Neural progenitor cell (in vitro differentiated cells): ENCODE data around the gene NHSL1. TPM values are rescaled to one million over a fixed set of nuclear protein-coding genes. Genes with fewer than 3 reads are reported as not detected.

ENCODE experiments used
- DNase-seq: peaks from one replicate; pipeline ENCODE4 v3.0.0-alpha.2; 2016; ENCODE audit warnings: low spot score
- H2AFZ ChIP-seq: fragments of 200-600 bp; sonication (generic); replicated peaks from 2 replicates; pipeline ENCODE4 v1.6.1; 2016; ENCODE audit warnings: antibody characterized with exemption
- H3F3A ChIP-seq: fragments of 200-600 bp; sonication (generic); 2 replicates; pipeline ENCODE4 v1.6.1; 2016; ENCODE audit warnings: antibody characterized with exemption, low read depth
- H3K27ac ChIP-seq: fragments of 200-600 bp; sonication (generic); 2 replicates; pipeline ENCODE4 v1.5.1; 2016; ENCODE audit warnings: mild to moderate bottlenecking
- H3K27me3 ChIP-seq: fragments of 200-600 bp; sonication (generic); 2 replicates; pipeline ENCODE4 v1.6.1; 2016; ENCODE audit warnings: mild to moderate bottlenecking, moderate library complexity
- H3K36me3 ChIP-seq: fragments of 200-600 bp; sonication (generic); 2 replicates; pipeline ENCODE4 v1.5.1; 2016
- H3K4me1 ChIP-seq: fragments of 200-600 bp; sonication (generic); 2 replicates; pipeline ENCODE4 v1.6.1; 2016; ENCODE audit warnings: mixed run types
- H3K4me2 ChIP-seq: fragments of 200-600 bp; sonication (generic); 2 replicates; pipeline ENCODE4 v1.6.1; 2016
- H3K4me3 ChIP-seq: fragments of 200-600 bp; sonication (generic); 2 replicates; pipeline ENCODE4 v1.5.1; 2016
- H3K79me2 ChIP-seq: fragments of 200-600 bp; sonication (generic); 2 replicates; pipeline ENCODE4 v1.6.1; 2016; ENCODE audit warnings: low read depth
- H3K9ac ChIP-seq: fragments of 200-600 bp; sonication (generic); 2 replicates; pipeline ENCODE4 v1.6.1; 2016
- H3K9me3 ChIP-seq: fragments of 200-600 bp; sonication (generic); 2 replicates; pipeline ENCODE4 v1.5.1; 2016; ENCODE audit warnings: low read depth
- H4K20me1 ChIP-seq: fragments of 200-600 bp; sonication (generic); 2 replicates; pipeline ENCODE4 v1.6.1; 2016; ENCODE audit warnings: low read depth
- H3K27ac Mint-ChIP-seq: 3 replicates; pipeline ENCODE4 v1.8.0; 2021; ENCODE audit warnings: mixed read lengths
- H3K27me3 Mint-ChIP-seq: 2 replicates; pipeline ENCODE4 v1.8.0; 2022; ENCODE audit warnings: low read depth, mild to moderate bottlenecking, inconsistent platforms, moderate library complexity, mixed read lengths; ENCODE audit not compliant: insufficient read depth
- H3K36me3 Mint-ChIP-seq: 3 replicates; pipeline ENCODE4 v1.8.0; 2021; ENCODE audit warnings: mixed read lengths
- H3K4me1 Mint-ChIP-seq: 3 replicates; pipeline ENCODE4 v1.8.0; 2021; ENCODE audit warnings: mixed read lengths
- H3K4me3 Mint-ChIP-seq: 3 replicates; pipeline ENCODE4 v1.8.0; 2021; ENCODE audit warnings: mild to moderate bottlenecking, moderate library complexity, mixed read lengths
- H3K9me3 Mint-ChIP-seq: 3 replicates; pipeline ENCODE4 v1.8.0; 2020; ENCODE audit warnings: mixed read lengths
- CTCF ChIP-seq: fragments of 200-600 bp; sonication (generic); IDR thresholded peaks from 2 replicates; pipeline ENCODE4 v1.5.1; 2017; ENCODE audit warnings: antibody characterized with exemption, mild to moderate bottlenecking
- EZH2 ChIP-seq: fragments of 200-600 bp; sonication (generic); IDR thresholded peaks from 2 replicates; pipeline ENCODE4 v1.6.1; 2017; ENCODE audit warnings: antibody characterized with exemption, mild to moderate bottlenecking, moderate library complexity
- EZH2phosphoT487 ChIP-seq: fragments of 200-600 bp; sonication (generic); IDR thresholded peaks from 2 replicates; pipeline ENCODE4 v1.6.1; 2017; ENCODE audit warnings: antibody characterized with exemption
- total RNA-seq: library from RNA; depleted of rRNA; stranded (reverse); fragments of >200 nt; gene quantifications from 2 replicates; pipeline ENCODE4 v1.2.3, GENCODE V29; 2015; ENCODE audit warnings: low replicate concordance

Gene NHSL1
- total RNA-seq, 1 donor from 2014 or later = 12.1 TPM

DNA sequence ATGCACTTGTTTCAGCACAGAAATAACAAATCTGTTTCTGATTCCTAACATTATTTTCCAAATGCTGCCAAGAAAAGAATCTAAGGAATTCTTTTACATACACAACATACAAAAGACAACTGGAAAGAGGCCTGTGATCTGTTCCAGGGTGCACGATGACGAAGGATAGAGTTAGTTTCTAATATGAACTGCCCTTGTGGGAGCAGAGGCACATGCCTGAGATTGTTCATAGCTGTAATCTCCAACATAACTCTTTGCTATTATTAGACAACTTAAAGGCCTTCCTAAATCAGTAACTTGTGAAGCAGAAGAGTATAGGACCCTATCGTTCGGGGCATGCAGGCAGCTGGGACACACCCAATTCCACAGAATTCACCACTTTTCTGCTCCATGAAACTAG is 41.2 kb upstream of the NHSL1 start:
- peak overlapping the region; percentile 30 for H3K27ac Mint-ChIP-seq
- Histone ChIP-seq H3K9me3 (no peaks in the 10 kb centered on the region), H3K79me2 (peaks cover 68% of the 10 kb centered on the region), H3K9ac (no peak overlapping the region), H4K20me1 (peaks cover 10% of the 10 kb centered on the region), H2AFZ (no peak overlapping the region), H3K27me3 (no peaks in the 10 kb centered on the region), H3K36me3 (no peaks in the 10 kb centered on the region), H3K4me1 (peaks cover 32% of the 10 kb centered on the region), H3K27ac (no peak overlapping the region), H3K4me3 (no peak overlapping the region), H3K4me2 (no peak overlapping the region), H3F3A (peaks cover 6% of the 10 kb centered on the region)
- DNase-seq = no peak
- no peaks in the 10 kb centered on the region for H3K27me3 Mint-ChIP-seq
- peaks cover 22% of the 10 kb centered on the region for H3K36me3 Mint-ChIP-seq
- peaks cover 7% of the 10 kb centered on the region for H3K9me3 Mint-ChIP-seq
- H3K4me1 Mint-ChIP-seq = peaks cover 59% of the 10 kb centered on the region
- no peak for TF ChIP-seq EZH2phosphoT487
- no peak for TF ChIP-seq CTCF
- TF ChIP-seq EZH2 = no peak
- no peak overlapping the region for H3K4me3 Mint-ChIP-seq

DNA sequence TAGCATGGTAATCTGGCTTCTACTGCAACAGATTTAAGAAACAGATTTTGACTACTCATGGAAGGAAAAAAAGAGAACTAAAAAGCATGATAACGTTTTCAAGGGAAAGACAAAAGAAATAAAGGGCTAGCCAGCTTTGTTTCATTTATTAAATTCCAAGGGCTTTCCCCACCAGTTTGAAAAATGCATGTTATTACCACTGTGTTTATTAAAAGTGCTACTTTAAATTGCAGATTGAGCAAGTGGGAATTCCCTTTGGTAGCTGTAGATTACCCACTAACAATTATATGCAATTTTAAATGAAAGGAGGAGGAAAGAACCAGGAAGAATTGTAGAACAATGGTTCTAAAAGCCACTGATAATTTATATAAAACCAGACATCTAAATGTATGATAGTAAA is 40.6 kb upstream of the NHSL1 start:
- no peak overlapping the region for H3K9ac ChIP-seq
- H3K36me3 Mint-ChIP-seq = peaks cover 27% of the 10 kb centered on the region

DNA sequence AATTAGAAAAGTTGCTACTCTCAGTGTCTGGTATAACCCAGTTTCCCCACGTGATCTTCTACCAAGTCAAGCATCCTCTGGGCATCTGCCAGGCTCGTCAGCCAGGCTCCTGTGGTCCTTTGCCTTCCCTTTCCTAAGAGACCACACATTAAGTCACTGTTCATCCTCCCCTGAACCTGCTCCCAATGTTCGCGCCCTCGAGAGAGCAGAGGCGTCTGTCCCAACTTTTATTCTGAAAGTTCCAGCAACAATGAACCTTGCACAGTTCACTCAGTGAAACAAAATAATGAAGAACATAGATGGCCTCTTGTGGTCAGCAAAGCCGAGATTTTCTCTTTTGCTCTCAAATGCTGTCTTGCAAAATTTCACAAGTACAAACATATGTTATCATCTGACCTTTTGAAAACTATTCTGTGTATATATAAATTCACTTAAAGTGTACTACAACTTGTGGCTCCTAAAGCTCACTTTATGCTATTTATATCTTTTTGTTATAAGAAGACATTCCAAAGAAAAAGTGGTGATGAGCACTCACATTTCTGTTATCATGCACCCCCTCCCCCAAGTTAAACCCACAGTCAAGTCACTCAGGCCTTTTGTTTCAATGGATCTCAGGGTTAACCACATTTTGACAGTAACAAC is 39.2 kb upstream of the NHSL1 start:
- no peaks in the 10 kb centered on the region for H3K27me3 ChIP-seq
- H3K4me1 ChIP-seq = peaks cover 22% of the 10 kb centered on the region
- H2AFZ ChIP-seq = no peak overlapping the region
- H3K36me3 Mint-ChIP-seq = peaks cover 37% of the 10 kb centered on the region
- no peaks in the 10 kb centered on the region for H3K9me3 ChIP-seq
- DNase-seq = no peak
- H3K27ac Mint-ChIP-seq = no peak overlapping the region
- H3K4me1 Mint-ChIP-seq = peaks cover 44% of the 10 kb centered on the region
- no peak for TF ChIP-seq CTCF
- no peak for TF ChIP-seq EZH2
- TF ChIP-seq EZH2phosphoT487 = no peak
- no peak overlapping the region for H3K4me3 Mint-ChIP-seq
- H3K4me3 ChIP-seq = no peak overlapping the region
- no peaks in the 10 kb centered on the region for H3K36me3 ChIP-seq
- H4K20me1 ChIP-seq = no peaks in the 10 kb centered on the region
- peaks cover 11% of the 10 kb centered on the region for H3K9me3 Mint-ChIP-seq
- H3K27me3 Mint-ChIP-seq = no peaks in the 10 kb centered on the region
- H3F3A ChIP-seq = no peaks in the 10 kb centered on the region
- no peak overlapping the region for H3K9ac ChIP-seq
- H3K79me2 ChIP-seq = peaks cover 59% of the 10 kb centered on the region
- H3K27ac ChIP-seq = no peak overlapping the region
- no peak overlapping the region for H3K4me2 ChIP-seq

More for the DNA sequence above, 40.6 kb upstream of the NHSL1 start:
- peaks cover 4% of the 10 kb centered on the region for H4K20me1 ChIP-seq
- no peak overlapping the region for H3K27ac Mint-ChIP-seq
- TF ChIP-seq EZH2 (no peak), CTCF (no peak), EZH2phosphoT487 (no peak)
- H3K27me3 Mint-ChIP-seq = no peaks in the 10 kb centered on the region
- H2AFZ ChIP-seq = no peak overlapping the region
- no peak for DNase-seq
- H3K4me1 Mint-ChIP-seq = peaks cover 54% of the 10 kb centered on the region
- peaks cover 26% of the 10 kb centered on the region for H3K4me1 ChIP-seq
- H3K9me3 ChIP-seq = no peaks in the 10 kb centered on the region
- no peak overlapping the region for H3K27ac ChIP-seq
- no peaks in the 10 kb centered on the region for H3K36me3 ChIP-seq
- H3K27me3 ChIP-seq = no peaks in the 10 kb centered on the region
- H3K4me2 ChIP-seq = no peak overlapping the region
- peaks cover under 1% of the 10 kb centered on the region for H3F3A ChIP-seq
- H3K4me3 Mint-ChIP-seq = no peak overlapping the region
- no peak overlapping the region for H3K4me3 ChIP-seq
- H3K79me2 ChIP-seq = peaks cover 68% of the 10 kb centered on the region
- peaks cover 7% of the 10 kb centered on the region for H3K9me3 Mint-ChIP-seq
